Measurements from ENCODE around the gene WDR27.
A peak's percentile ranks its signal among the peaks of the same experiment; 100 is the strongest.
"Not testable (repeated sequence)": the region's sequence is repeated elsewhere in the genome, so short reads cannot be mapped to it uniquely, and the experiment has no call there.

WDR27 gene

GRCh38 chr6:169702840-169703246, 1.0 kb upstream of the WDR27 start:
- H3K9ac ChIP-seq (ENCODE audit: low read depth, low read length), result peak overlapping the region; percentile 95
- H3K4me1 ChIP-seq (ENCODE audit: control insufficient read depth, insufficient read depth, low read length), result peaks cover 32% of the 10 kb centered on the region
- peak overlapping the region; percentile 90 for H3K4me2 ChIP-seq (ENCODE audit: low read length)
- no peaks in the 10 kb centered on the region for H3K27me3 ChIP-seq (ENCODE audit: control insufficient read depth, insufficient read depth, low read length)
- peaks cover 13% of the 10 kb centered on the region for H3K36me3 ChIP-seq (ENCODE audit: insufficient read depth, low read length)
- no peaks in the 10 kb centered on the region for H3K9me3 ChIP-seq (replicated peaks; ENCODE audit: low read length)
- peak overlapping the region; percentile 82 for H3K4me3 ChIP-seq (ENCODE audit: low read length)

- H3K4me2 ChIP-seq (ENCODE audit: low read length), result peak overlapping the region; percentile 90
- H3K9me3 ChIP-seq (replicated peaks; ENCODE audit: low read length), result no peaks in the 10 kb centered on the region
- peak overlapping the region; percentile 95 for H3K9ac ChIP-seq (ENCODE audit: low read depth, low read length)
- peaks cover 32% of the 10 kb centered on the region for H3K4me1 ChIP-seq (ENCODE audit: control insufficient read depth, insufficient read depth, low read length)
- no peaks in the 10 kb centered on the region for H3K27me3 ChIP-seq (ENCODE audit: control insufficient read depth, insufficient read depth, low read length)
- peaks cover 13% of the 10 kb centered on the region for H3K36me3 ChIP-seq (ENCODE audit: insufficient read depth, low read length)
- H3K4me3 ChIP-seq (ENCODE audit: low read length), result peak overlapping the region; percentile 82
Measured at GRCh38 chr6:169701311-169701953, 397 bp downstream of the WDR27 start.

GRCh38 chr6:169700296-169700695, 1.5 kb downstream of the WDR27 start:
- H3K36me3 ChIP-seq (ENCODE audit: insufficient read depth, low read length), result peaks cover 8% of the 10 kb centered on the region
- H3K4me1 ChIP-seq (ENCODE audit: control insufficient read depth, insufficient read depth, low read length), result peaks cover 32% of the 10 kb centered on the region
- H3K4me3 ChIP-seq (ENCODE audit: low read length), result peak overlapping the region; percentile 82
- no peaks in the 10 kb centered on the region for H3K9me3 ChIP-seq (replicated peaks; ENCODE audit: low read length)
- H3K4me2 ChIP-seq (ENCODE audit: low read length), result peak overlapping the region; percentile 90
- peak overlapping the region; percentile 95 for H3K9ac ChIP-seq (ENCODE audit: low read depth, low read length)
- no peaks in the 10 kb centered on the region for H3K27me3 ChIP-seq (ENCODE audit: control insufficient read depth, insufficient read depth, low read length)

GRCh38 chr6:169697115-169697514, 4.7 kb downstream of the WDR27 start:
- not testable (repeated sequence) for H3K4me2 ChIP-seq (ENCODE audit: low read length); H3K9me3 ChIP-seq (replicated peaks; ENCODE audit: low read length); H3K4me3 ChIP-seq (ENCODE audit: low read length); H3K9ac ChIP-seq (ENCODE audit: low read depth, low read length); H3K36me3 ChIP-seq (ENCODE audit: insufficient read depth, low read length); H3K27me3 ChIP-seq (ENCODE audit: control insufficient read depth, insufficient read depth, low read length)
- H3K4me1 ChIP-seq (ENCODE audit: control insufficient read depth, insufficient read depth, low read length), result peaks cover 13% of the 10 kb centered on the region

GRCh38 chr6:169695131-169695530, 6.7 kb downstream of the WDR27 start:
- Histone ChIP-seq H3K4me2 (ENCODE audit: low read length) (no peak overlapping the region), H3K4me3 (ENCODE audit: low read length) (no peak overlapping the region), H3K36me3 (ENCODE audit: insufficient read depth, low read length) (no peaks in the 10 kb centered on the region), H3K9me3 (replicated peaks; ENCODE audit: low read length) (no peaks in the 10 kb centered on the region), H3K4me1 (ENCODE audit: control insufficient read depth, insufficient read depth, low read length) (peaks cover 3% of the 10 kb centered on the region), H3K9ac (ENCODE audit: low read depth, low read length) (no peak overlapping the region), H3K27me3 (ENCODE audit: control insufficient read depth, insufficient read depth, low read length) (no peaks in the 10 kb centered on the region)

- Histone ChIP-seq H3K4me1 (ENCODE audit: control insufficient read depth, insufficient read depth, low read length) (peaks cover 9% of the 10 kb centered on the region), H3K9ac (ENCODE audit: low read depth, low read length) (no peak overlapping the region), H3K27me3 (ENCODE audit: control insufficient read depth, insufficient read depth, low read length) (no peaks in the 10 kb centered on the region), H3K9me3 (replicated peaks; ENCODE audit: low read length) (no peaks in the 10 kb centered on the region), H3K4me3 (ENCODE audit: low read length) (no peak overlapping the region), H3K36me3 (ENCODE audit: insufficient read depth, low read length) (peaks cover 3% of the 10 kb centered on the region), H3K4me2 (ENCODE audit: low read length) (no peak overlapping the region)
Measured at GRCh38 chr6:169692516-169692915, 9.3 kb downstream of the WDR27 start.

GRCh38 chr6:169691260-169691659, 10.6 kb downstream of the WDR27 start:
- Histone ChIP-seq H3K9ac (ENCODE audit: low read depth, low read length) (no peak overlapping the region), H3K4me1 (ENCODE audit: control insufficient read depth, insufficient read depth, low read length) (peaks cover 9% of the 10 kb centered on the region), H3K27me3 (ENCODE audit: control insufficient read depth, insufficient read depth, low read length) (no peaks in the 10 kb centered on the region), H3K4me3 (ENCODE audit: low read length) (no peak overlapping the region), H3K4me2 (ENCODE audit: low read length) (no peak overlapping the region), H3K36me3 (ENCODE audit: insufficient read depth, low read length) (peaks cover 6% of the 10 kb centered on the region), H3K9me3 (replicated peaks; ENCODE audit: low read length) (no peaks in the 10 kb centered on the region)

- H3K9ac ChIP-seq (ENCODE audit: low read depth, low read length), result no peak overlapping the region
- H3K27me3 ChIP-seq (ENCODE audit: control insufficient read depth, insufficient read depth, low read length), result no peaks in the 10 kb centered on the region
- no peaks in the 10 kb centered on the region for H3K9me3 ChIP-seq (replicated peaks; ENCODE audit: low read length)
- H3K4me3 ChIP-seq (ENCODE audit: low read length), result no peak overlapping the region
- no peak overlapping the region for H3K4me2 ChIP-seq (ENCODE audit: low read length)
- H3K36me3 ChIP-seq (ENCODE audit: insufficient read depth, low read length), result peaks cover 6% of the 10 kb centered on the region
- H3K4me1 ChIP-seq (ENCODE audit: control insufficient read depth, insufficient read depth, low read length), result peaks cover 9% of the 10 kb centered on the region
Measured at GRCh38 chr6:169689287-169689686, 12.5 kb downstream of the WDR27 start.

GRCh38 chr6:169685860-169686259, 16.0 kb downstream of the WDR27 start:
- no peak overlapping the region for H3K4me2 ChIP-seq (ENCODE audit: low read length)
- no peaks in the 10 kb centered on the region for H3K9me3 ChIP-seq (replicated peaks; ENCODE audit: low read length)
- H3K4me3 ChIP-seq (ENCODE audit: low read length), result no peak overlapping the region
- peaks cover 9% of the 10 kb centered on the region for H3K4me1 ChIP-seq (ENCODE audit: control insufficient read depth, insufficient read depth, low read length)
- peaks cover 6% of the 10 kb centered on the region for H3K36me3 ChIP-seq (ENCODE audit: insufficient read depth, low read length)
- no peak overlapping the region for H3K9ac ChIP-seq (ENCODE audit: low read depth, low read length)
- no peaks in the 10 kb centered on the region for H3K27me3 ChIP-seq (ENCODE audit: control insufficient read depth, insufficient read depth, low read length)

- Histone ChIP-seq H3K4me1 (ENCODE audit: control insufficient read depth, insufficient read depth, low read length) (peaks cover 4% of the 10 kb centered on the region), H3K4me3 (ENCODE audit: low read length) (no peak overlapping the region), H3K36me3 (ENCODE audit: insufficient read depth, low read length) (peaks cover 11% of the 10 kb centered on the region), H3K9ac (ENCODE audit: low read depth, low read length) (no peak overlapping the region), H3K27me3 (ENCODE audit: control insufficient read depth, insufficient read depth, low read length) (no peaks in the 10 kb centered on the region), H3K9me3 (replicated peaks; ENCODE audit: low read length) (no peaks in the 10 kb centered on the region), H3K4me2 (ENCODE audit: low read length) (no peak overlapping the region)
Measured at GRCh38 chr6:169684056-169684455, 17.8 kb downstream of the WDR27 start.

GRCh38 chr6:169678342-169678741, 23.5 kb downstream of the WDR27 start:
- no peaks in the 10 kb centered on the region for H3K27me3 ChIP-seq (ENCODE audit: control insufficient read depth, insufficient read depth, low read length)
- H3K4me3 ChIP-seq (ENCODE audit: low read length), result no peak overlapping the region
- no peak overlapping the region for H3K9ac ChIP-seq (ENCODE audit: low read depth, low read length)
- H3K36me3 ChIP-seq (ENCODE audit: insufficient read depth, low read length), result peaks cover 5% of the 10 kb centered on the region
- no peak overlapping the region for H3K4me2 ChIP-seq (ENCODE audit: low read length)
- H3K9me3 ChIP-seq (replicated peaks; ENCODE audit: low read length), result no peaks in the 10 kb centered on the region
- H3K4me1 ChIP-seq (ENCODE audit: control insufficient read depth, insufficient read depth, low read length), result no peaks in the 10 kb centered on the region

- H3K36me3 ChIP-seq (ENCODE audit: insufficient read depth, low read length), result peaks cover 5% of the 10 kb centered on the region
- no peaks in the 10 kb centered on the region for H3K9me3 ChIP-seq (replicated peaks; ENCODE audit: low read length)
- H3K4me3 ChIP-seq (ENCODE audit: low read length), result no peak overlapping the region
- no peak overlapping the region for H3K4me2 ChIP-seq (ENCODE audit: low read length)
- H3K9ac ChIP-seq (ENCODE audit: low read depth, low read length), result no peak overlapping the region
- no peaks in the 10 kb centered on the region for H3K4me1 ChIP-seq (ENCODE audit: control insufficient read depth, insufficient read depth, low read length)
- H3K27me3 ChIP-seq (ENCODE audit: control insufficient read depth, insufficient read depth, low read length), result no peaks in the 10 kb centered on the region
Measured at GRCh38 chr6:169677096-169677495, 24.7 kb downstream of the WDR27 start.

Data from skeletal muscle satellite cell (primary cell).